Testis (tissue), 2 donors: ENCODE data around the gene ZNF470.

Experiments used
- POLR2A ChIP-seq: fragments of 450-650 bp; IDR thresholded peaks from one replicate; pipeline ENCODE4 v1.6.1; 2017; ENCODE audit warnings: antibody characterized with exemption, mild to moderate bottlenecking, moderate library complexity
- TF ChIP-seq, protein P1 (sequence below), 3 experiments: fragments of 450-650 bp in 2 of 3; fragments of 200-600 bp in 1 of 3; sonication (generic) in 1 of 3; IDR thresholded peaks; one replicate each; pipeline ENCODE4 v1.5.1; 2016 to 2019; ENCODE audit warnings: antibody characterized with exemption in 3 of 3, mild to moderate bottlenecking in 2 of 3, moderate library complexity in 1 of 3

DNA sequence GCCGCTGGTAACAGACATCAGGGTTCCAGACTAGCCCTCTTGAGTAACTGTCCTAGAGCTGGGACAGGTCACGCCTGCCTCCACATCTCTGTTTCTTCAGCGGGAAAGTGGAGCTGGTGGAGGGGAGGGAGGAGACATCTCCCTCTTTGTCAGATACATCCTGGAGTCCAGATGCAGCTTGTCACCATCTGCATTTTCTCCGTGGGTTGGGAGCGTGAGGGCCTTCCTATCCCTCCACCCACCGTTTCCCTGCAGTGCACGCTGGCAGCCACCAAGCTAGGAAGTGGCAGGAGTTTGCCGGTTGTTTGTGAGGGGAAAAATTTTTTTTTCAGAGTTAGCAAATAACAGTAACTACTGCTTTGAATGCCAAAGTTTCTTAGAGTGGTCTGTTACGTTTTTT lies 55.7 kb downstream of the ZNF470 start:
- TF ChIP-seq, protein P1, sequence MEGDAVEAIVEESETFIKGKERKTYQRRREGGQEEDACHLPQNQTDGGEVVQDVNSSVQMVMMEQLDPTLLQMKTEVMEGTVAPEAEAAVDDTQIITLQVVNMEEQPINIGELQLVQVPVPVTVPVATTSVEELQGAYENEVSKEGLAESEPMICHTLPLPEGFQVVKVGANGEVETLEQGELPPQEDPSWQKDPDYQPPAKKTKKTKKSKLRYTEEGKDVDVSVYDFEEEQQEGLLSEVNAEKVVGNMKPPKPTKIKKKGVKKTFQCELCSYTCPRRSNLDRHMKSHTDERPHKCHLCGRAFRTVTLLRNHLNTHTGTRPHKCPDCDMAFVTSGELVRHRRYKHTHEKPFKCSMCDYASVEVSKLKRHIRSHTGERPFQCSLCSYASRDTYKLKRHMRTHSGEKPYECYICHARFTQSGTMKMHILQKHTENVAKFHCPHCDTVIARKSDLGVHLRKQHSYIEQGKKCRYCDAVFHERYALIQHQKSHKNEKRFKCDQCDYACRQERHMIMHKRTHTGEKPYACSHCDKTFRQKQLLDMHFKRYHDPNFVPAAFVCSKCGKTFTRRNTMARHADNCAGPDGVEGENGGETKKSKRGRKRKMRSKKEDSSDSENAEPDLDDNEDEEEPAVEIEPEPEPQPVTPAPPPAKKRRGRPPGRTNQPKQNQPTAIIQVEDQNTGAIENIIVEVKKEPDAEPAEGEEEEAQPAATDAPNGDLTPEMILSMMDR (IDR thresholded peaks at IDR 0.05) = no peak
- no peak for TF ChIP-seq POLR2A
